Suppressor macrophage treated with lipopolysaccharide for 1 hour (primary cell): ENCODE measurements around the gene ATP8B2.
A peak's percentile ranks its signal among the peaks of the same experiment; 100 is the strongest.
"Not testable (repeated sequence)": the region's sequence is repeated elsewhere in the genome, so short reads cannot be mapped to it uniquely, and the experiment has no call there.

ENCODE experiments used
- DNase-seq, 3 donors: peaks; one replicate each; pipeline ENCODE4 v3.0.0-alpha.2; 2020 to 2022

ATP8B2 gene, protein sequence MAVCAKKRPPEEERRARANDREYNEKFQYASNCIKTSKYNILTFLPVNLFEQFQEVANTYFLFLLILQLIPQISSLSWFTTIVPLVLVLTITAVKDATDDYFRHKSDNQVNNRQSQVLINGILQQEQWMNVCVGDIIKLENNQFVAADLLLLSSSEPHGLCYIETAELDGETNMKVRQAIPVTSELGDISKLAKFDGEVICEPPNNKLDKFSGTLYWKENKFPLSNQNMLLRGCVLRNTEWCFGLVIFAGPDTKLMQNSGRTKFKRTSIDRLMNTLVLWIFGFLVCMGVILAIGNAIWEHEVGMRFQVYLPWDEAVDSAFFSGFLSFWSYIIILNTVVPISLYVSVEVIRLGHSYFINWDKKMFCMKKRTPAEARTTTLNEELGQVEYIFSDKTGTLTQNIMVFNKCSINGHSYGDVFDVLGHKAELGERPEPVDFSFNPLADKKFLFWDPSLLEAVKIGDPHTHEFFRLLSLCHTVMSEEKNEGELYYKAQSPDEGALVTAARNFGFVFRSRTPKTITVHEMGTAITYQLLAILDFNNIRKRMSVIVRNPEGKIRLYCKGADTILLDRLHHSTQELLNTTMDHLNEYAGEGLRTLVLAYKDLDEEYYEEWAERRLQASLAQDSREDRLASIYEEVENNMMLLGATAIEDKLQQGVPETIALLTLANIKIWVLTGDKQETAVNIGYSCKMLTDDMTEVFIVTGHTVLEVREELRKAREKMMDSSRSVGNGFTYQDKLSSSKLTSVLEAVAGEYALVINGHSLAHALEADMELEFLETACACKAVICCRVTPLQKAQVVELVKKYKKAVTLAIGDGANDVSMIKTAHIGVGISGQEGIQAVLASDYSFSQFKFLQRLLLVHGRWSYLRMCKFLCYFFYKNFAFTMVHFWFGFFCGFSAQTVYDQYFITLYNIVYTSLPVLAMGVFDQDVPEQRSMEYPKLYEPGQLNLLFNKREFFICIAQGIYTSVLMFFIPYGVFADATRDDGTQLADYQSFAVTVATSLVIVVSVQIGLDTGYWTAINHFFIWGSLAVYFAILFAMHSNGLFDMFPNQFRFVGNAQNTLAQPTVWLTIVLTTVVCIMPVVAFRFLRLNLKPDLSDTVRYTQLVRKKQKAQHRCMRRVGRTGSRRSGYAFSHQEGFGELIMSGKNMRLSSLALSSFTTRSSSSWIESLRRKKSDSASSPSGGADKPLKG

DNA sequence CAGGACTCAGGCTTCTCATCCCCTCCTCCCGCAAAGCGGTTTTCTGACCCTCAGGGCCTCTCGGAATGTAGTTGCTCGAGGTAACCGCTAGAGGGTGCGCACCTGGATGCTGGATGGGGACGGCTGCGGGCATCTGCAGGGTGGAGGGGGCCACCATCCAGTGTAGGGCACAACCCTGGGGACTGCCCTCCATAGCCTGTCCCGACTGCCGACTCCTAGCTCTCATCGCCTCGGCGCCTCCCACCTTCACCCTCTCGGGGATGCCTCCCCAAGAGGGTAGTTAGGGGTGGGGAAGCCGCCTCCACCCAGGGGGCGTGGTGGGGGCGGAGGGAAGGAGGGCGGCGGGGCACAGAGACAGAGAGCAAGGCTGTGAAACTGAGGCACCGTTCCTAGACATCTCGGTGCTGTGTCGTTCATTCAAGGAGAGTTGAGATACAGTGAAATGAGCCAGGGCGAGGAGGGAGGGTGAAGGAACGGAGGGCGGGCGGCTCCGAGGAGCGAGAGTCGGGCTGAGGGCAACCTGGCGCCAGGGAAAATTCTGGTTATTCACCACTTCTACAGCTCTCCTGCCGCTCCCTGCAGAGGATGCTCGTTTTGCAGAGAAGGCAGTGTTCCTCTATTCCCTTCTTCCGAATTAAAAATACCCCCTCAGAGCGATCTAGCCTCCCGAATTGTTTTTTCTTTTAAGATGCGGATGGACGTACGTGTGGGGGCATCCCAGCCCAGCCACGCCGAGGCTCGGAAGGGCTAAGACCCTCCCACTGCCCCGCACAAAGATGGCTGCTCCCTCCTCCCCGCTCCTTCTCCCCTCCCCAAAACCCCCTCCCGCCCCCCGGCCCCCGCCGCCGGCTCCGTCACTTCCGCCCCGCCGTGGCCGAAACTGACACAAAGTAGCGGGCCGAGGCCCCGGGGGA lies at the start of gene ATP8B2:
ATP8B2 (plus strand) TSS at position 857 of the 914 bp plus-strand sequence. CDS start 2,617 bp downstream, outside the sequence.
- peak; percentile 57 to 68 (median 61) for DNase-seq

DNA sequence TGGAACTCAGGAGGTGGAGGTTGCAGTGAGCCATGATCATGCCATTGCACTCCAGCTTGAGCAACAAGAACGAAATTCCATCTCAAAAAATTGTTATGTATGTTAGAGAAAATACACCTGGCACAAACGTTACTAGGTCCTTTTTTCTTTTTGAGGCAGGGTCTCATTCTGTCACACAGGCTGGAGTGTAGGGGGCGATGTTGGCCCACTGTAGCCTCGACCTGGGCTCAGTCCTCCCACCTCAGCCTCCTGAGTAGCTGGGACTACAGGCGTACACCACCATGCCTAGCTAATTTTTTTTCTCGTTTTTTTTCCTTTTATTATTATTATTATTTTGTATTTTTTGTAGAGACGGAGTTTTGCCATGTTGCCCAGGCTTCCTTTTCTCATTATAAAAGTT lies 48.5 kb upstream of the ATP8B2 start:
- DNase-seq: peak in 2 of 3 donors; percentile 24 to 30

DNA sequence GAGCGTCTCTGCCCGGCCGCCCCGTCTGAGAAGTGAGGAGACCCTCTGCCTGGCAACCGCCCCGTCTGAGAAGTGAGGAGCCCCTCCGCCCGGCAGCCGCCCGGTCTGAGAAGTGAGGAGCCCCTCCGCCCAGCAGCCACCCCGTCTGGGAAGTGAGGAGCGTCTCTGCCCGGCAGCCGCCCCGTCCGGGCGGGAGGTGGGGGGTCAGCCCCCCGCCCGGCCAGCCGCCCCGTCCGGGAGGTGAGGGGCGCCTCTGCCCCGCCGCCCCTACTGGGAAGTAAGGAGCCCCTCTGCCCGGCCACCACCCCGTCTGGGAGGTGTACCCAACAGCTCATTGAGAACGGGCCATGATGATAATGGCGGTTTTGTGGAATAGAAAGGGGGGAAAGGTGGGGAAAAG lies 37.7 kb upstream of the ATP8B2 start:
- DNase-seq: not testable (repeated sequence)

DNA sequence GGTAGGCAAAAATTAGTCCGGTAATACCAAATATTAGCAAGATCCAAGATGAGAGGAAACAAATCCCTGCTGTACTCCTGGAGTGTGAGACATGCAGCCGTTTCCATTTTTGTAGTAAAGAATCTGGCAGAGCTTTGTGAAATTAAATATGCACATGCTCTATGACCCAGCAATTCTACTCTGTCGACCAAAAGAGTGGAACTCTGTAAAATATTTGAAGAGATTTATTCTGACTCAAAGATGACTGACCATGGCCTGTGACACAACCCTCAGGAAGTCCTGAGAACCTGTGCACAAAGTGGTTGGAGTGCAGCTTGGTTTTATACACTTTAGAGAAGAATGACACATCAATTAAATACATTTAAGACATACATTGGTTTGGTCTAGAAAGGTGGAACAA lies 36.7 kb upstream of the ATP8B2 start:
- no peak for DNase-seq

DNA sequence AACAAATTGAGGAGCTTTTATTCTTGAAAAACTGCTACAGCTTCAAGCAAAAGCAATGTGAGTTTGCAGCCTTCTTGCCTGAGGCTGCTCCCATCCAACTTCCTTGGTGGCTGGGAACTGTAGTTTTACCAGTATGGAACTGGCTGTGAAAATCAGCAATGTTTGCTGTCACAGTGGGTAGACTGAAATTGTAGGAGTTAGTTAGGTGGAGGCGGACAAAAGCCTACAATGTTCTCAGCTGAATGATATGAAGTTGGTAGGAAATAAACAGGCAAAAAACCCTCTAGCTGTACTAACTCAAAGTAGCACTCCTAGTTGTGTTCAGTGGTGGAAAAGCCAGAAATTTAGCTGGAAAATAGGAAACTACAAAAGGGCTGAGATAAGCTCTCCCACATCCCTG lies 34.4 kb upstream of the ATP8B2 start:
- no peak for DNase-seq

DNA sequence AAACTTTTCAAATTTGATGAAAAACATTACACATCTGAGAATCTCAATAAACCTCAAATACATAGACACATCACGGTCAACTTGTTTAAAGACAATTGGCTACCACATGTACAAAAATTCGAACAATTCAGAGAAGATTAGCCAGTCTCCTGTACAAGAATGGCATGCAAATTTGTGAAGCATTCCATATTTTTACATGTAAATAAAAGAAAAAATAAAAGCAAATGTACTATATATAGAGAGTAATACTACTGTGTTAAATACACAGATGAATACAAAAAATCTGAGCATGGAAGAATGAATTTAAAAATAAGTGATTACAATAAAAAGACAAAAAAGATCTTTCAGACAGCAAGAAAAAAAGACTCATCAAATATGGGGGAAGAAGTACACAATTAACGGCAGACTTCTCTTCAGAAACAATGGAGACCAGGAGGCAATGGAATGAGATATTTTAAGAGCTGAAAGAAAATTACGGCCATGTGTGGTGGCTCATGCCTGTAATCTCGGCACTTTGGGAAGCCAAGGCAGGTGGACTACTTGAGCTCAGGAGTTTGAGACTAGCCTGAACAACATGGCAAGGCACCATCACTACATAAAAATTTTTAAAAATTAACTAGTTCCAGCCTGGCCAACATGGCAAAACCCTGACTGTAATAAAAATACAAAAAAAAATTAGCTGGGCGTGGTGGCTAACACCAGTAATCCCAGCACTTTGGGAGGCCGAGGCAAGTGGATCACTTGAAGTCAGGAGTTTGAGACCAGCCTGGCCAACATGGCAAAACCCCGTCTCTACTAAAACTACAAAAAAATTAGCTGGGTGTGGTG lies 29.7 kb upstream of the ATP8B2 start:
- DNase-seq: peak in 1 of 3 donors; percentile 14

DNA sequence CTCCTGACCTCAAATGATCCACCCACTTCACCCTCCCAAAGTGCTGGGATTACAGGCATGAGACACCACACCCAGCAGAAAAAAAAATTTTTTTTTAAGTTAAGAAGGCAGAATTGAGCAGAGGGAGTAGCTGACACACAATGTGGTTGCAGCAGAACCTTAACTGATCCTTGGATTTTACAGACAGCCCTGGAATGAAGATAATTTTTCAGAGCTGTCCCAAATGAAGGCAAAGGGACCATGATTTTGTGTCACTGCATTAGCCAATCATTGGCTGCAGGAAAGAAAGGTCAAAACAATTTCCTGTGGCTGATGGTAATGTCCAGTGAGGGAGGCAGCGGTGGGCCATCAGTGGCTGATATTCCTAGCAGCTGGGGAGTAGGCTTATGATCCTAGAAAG lies 23.7 kb upstream of the ATP8B2 start:
- DNase-seq: no peak

DNA sequence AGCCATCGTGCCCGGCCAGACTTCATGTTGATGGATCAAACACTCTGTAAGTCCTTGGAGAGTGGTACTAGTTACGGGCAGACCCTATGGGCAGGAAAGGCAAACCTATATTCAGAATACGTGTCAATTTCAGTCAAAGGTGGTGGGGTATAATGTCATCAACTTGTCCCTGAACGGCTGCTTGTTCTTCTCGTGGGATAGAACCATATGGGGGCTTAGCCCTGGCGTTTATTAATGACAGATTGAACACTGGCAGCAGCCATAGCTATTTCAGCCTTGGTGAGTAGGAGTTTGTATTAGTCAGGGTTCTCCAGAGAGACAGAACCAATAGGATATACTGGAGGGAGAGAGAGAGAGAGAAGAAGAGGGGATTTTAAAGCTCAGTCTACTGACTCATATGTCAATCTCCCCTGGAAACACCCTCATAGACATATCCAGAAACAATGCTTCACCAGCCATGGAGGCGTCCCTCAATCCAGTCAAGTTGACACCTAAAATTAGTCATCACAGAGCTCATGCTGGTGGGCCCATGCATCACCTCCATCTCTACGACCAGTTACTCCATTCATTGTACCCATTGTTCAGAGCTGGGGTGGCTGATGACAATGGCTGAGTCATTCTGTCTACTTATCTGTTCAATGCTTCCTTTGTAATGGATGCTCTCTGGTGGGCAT lies 20.5 kb upstream of the ATP8B2 start:
- peak; percentile 17 to 57 (median 38) for DNase-seq

DNA sequence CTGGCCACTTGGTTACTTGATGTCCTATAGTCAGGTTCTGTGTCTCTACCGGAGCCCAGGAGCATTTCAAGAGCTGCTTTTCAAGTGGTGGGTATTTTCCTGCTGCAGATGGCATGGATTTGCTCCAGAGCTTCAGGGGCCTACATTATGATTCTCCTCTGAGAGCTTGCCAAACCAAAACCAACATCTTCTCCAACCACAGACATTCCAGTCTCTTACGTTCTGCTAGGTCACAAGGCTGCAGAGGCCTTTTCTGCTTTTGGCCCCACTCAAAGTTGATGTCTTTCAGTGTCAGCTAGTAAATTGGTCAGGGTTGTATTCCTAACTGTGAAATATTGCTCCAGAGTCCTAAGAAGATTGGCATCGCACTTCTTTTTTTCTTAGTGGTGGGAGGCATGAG lies 19.2 kb upstream of the ATP8B2 start:
- no peak for DNase-seq

DNA sequence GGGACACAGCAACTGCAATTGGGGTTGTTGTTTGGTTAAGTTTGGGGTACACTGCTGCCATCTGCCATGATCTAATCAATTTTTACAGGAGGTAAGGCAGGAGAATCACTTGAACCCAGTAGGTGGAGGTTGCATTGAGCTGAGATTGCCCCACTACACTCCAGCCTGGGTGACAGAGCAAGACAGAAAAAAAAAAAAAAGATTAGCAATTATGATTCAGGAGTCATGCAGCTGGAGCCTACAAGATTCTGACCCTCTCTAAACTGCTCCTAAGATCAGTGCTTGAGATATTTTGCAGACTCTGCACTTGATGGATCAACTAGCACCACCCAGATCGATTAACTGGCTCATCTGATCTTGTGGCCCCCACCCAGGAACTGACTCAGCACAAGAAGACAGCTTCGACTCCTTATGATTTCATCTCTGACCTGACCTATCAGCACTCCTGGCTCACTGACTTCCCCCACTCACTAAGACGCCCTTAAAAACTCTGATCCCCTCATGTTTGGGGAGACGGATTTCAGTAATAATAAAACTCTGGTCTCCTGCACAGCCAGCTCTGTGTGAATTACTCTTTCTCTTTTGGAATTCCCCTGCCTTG lies 17.6 kb upstream of the ATP8B2 start:
- DNase-seq: not testable (repeated sequence)

DNA sequence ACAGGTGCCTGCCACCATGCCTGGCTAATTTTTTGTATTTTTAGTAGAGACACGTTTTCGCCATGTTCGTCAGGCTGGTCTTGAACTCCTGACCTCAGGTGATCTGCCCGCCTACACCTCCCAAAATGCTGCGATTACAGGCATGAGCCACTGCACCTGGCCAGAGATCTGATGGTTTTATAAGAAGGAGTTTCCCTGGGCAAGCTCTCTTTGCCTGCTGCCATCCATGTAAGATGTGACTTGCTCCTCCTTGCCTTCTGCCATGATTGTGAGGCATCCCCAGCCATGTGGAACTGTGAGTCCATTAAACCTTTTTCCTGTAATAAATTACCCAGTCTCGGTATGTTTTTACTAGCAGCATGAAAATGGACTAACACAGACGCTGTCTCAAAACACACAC lies 16.2 kb upstream of the ATP8B2 start:
- not testable (repeated sequence) for DNase-seq

DNA sequence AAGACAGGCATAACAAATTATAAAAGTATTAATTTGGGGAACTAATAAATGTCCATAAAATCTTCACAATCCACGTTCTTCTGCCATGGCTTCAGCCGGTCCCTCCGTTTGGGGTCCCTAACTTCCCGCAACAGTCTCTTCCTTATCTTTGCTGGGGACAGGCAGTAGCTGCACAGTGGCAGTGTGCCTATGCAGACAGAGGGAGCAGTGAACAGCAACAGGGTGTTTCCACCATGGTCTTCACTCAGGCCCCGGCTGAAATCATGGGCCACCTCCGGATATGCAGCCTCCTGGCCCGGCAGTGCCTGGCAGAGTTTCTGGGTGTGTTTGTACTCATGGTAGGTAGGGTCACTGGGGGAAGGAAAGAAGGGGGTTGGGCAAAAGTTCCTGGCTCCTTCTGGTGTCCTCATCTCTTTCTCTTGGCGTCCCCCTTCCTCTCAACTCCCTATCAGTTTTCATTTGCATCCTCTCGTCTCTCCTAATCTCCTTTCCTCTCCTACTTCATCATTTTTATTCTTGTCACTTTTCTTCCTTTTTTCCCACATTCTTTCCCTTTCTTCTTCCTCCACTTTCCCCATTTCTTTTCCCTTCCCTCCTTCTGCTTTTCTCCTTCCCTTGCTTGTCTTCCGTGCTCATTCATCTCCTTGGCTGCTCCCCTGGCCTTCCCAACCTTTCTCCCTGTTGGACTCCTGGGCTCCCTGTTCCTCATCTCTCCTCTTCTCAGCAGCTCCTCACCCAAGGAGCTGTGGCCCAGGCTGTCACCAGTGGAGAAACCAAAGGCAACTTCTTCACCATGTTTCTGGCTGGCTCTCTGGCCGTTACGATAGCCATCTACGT lies 12.9 kb upstream of the ATP8B2 start:
- not testable (repeated sequence) for DNase-seq

DNA sequence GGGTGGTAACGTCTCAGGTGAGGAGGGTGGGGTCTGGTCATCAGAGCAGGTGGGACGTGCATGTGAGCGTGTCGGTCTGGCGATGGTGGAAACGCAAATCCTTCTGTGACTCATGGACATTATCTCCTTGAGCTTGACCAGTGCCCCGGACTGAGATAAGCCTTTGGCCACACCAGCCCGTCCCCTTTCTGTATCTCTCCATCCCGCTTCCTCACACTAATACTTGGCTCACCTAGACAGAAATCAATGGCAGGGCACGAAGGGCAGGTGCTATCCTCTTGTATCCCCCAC lies 12.3 kb upstream of the ATP8B2 start:
- no peak for DNase-seq

DNA sequence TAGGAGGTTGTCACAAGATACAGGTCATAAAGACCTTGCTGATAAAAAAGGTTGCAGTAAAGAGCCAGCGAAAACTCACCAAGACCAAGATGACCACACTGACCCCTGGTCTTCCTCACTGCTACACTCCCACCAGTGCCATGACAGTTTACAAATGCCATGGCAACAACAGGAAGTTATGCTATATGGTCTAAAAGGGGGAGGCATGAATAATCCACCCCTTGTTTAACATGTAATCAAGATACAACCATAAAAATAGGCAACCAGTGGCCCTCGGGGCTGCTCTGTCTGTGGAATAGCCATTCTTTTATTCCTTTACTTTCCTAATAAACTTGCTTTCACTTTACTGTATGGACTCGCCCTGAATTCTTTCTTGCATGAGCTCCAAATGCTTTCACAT lies 11.1 kb upstream of the ATP8B2 start:
- not testable (repeated sequence) for DNase-seq

DNA sequence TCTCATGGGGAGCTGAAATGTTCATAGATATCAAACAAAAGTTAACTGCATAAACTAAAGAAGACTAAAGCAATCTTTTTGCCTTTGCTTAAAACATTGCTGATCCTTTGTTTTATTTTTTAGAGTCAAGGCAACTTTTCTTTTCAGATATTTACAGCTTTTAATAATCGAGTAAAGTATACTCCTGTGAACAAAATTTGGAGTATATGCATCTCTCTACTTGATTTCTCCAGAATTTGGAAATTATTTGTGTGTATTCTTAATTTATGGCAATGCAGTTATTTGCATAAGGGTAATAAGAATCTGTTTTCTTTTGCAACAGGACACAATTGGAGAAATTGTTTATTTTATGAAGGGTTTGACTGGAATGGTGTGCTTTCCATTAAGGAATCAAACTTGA lies 8.6 kb upstream of the ATP8B2 start:
- no peak for DNase-seq

DNA sequence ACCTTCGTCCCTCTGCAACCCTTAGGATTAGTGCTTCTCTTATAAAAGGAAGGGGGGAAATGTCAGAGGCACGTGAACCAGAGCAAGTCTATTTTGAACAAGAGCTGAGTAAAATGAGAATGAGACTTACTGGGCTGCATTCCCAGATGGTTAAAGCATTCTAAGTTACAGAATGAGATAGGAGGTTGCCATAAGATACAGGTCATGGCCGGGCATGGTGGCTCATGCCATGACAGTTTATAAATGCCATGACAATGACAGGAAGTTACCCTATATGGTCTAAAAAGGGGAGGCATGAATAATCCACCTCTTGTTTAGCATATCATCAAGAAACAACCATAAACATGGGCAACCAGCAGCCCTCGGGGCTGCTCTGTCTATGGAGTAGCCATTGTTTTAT lies 6.9 kb upstream of the ATP8B2 start:
- no peak for DNase-seq

DNA sequence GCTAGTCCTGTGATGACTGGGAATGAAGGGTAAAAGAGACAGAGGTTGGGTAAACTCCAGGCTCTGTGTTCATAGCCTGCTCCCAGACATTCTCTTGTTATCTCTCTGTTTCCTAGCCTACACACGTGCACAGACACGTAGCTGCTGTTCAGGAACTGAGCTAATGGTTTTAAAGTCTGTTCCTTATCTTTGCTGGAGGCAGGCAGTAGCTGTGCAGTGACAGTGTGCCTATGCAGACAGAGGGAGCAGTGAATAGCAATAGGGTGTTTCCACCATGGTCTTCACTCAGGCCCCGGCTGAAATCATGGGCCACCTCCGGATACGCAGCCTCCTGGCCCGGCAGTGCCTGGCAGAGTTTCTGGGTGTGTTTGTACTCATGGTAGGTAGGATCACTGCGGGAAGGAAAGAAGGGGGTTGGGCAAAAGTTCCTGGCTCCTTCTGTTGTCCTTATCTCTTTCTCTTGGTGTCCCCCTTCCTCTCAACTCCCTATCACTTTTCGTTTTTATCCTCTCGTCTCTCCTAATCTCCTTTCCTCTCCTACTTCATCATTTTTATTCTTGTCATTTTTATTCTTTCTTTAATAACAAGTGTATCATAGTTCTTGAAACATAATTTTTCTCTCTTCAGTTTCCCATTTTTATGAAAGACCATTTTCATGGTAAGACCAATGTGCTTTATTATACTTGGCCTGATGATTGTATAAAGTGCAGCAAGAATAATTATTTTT lies 4.3 kb upstream of the ATP8B2 start, which contains the start of gene AQP10:
AQP10 (plus strand) TSS at position 212 of the 727 bp plus-strand sequence; CDS start at position 275, 63 bp downstream.
- DNase-seq: no peak

DNA sequence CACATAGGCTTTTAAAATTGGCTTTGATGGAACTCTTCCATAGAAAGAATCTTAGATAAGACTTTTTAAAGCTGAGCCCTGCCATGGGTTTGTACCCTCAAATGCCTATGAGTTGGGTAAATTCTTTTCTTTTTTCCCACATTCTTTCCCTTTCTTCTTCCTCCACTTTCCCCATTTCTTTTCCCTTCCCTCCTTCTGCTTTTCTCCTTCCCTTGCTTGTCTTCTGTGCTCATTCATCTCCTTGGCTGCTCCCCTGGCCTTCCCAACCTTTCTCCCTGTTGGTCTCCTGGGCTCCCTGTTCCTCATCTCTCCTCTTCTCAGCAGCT lies 3.8 kb upstream of the ATP8B2 start:
- DNase-seq: not testable (repeated sequence)

DNA sequence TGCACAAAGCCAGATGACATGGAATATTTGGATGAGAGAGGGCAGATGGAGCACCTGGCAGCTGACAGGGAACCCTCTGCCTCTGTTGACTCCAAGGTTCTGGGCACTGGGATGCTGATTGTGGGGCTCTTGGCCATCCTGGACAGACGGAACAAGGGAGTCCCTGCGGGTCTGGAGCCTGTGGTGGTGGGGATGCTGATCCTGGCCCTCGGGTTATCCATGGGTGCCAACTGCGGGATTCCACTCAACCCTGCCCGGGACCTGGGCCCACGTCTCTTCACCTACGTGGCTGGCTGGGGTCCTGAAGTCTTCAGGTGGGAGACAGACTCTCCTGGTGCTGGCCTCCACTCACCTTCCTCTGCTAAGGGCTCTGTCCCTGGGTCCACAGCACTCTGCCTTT lies 1.8 kb upstream of the ATP8B2 start:
- no peak for DNase-seq
